HG02759 (cell line): ENCODE measurements around the gene CHL1.
A peak's percentile ranks its signal among the peaks of the same experiment; 100 is the strongest.

Experiments
- ATAC-seq: cut with Tn5 transposase; IDR thresholded peaks from one replicate; pipeline ENCODE4 v1.9.1; 2021; ENCODE audit warnings: mild to moderate bottlenecking, moderate library complexity; ENCODE audit not compliant: unreplicated experiment

Gene CHL1

GRCh38 chr3:380801-381200 is 184.2 kb downstream of the CHL1 start:
- ATAC-seq, result no peak

- peak; percentile 42 for ATAC-seq
These were observed 188.6 kb downstream of the CHL1 start for GRCh38 chr3:385151-385550.

DNA sequence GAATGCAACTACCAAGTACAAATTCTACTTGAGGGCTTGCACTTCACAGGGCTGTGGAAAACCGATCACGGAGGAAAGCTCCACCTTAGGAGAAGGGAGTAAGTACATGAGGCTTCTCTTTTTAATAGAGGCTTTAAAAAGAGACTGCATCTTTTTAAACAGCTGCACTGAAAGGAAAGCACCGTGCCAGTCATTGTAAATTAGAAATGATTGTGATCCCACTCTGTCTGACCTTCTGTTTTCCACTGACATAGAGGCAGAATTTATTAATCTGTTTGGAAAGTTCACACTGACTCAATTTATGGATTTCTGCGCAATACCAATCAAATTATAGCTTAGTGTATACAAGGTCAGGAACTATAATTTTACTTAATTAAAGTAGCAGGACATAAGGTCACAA is 198.2 kb downstream of the CHL1 start:
- ATAC-seq, result no peak

DNA sequence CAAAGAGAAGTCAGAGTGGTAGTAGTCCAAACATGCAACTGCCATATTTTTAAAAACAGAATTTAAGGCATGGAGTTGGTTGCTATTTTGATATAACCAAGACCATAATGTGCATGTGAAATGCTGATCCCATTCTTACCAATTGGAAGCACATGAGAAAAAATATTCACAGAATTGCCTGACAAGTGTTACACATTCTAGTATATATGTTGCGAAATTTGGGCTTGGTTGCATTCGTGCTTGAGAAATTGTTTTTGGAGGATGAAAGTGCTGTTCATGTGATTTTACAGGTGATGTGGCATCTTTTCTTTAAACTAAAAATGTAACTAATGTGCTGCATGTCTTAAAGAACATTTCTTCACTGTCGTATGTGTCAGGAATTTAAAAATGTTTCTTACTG is 199.7 kb downstream of the CHL1 start:
- no peak for ATAC-seq

DNA sequence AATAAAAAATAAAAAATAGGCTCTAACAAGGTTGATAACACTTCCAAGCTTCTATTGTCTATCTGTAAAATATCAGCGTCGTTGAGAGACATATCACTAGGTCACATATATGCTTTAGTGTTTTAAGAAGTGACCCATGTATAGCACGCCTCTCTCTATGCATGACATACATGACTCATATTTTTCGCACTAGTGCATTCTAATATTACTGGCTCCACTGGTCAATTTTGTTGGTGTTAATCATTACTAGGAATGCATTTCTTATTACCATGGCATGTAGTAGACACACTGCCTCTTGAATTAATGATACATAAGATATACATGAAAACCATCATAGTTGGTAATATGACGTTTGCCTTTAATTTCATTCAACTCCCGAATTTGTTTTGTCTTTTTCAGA is 203.1 kb downstream of the CHL1 start:
- no peak for ATAC-seq

DNA sequence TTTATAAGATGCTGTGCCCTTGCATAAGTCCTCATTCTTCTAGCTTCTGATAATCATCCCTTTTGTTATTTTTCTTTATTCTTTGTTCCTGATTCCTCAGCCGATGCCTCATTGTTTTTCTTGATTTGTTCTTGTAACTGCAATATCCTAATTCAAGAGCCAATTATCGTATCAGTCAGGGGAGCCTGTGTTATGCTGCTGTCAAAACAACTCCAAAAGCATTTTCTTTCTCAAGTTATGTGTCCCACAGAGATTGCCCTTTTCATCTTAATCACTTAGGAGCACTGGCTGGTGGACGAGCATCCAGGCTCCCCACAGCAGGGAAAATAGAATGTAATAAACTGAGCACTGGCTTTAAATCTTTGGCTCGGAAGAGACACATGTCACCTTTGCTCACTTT is 207.3 kb downstream of the CHL1 start:
- no peak for ATAC-seq

DNA sequence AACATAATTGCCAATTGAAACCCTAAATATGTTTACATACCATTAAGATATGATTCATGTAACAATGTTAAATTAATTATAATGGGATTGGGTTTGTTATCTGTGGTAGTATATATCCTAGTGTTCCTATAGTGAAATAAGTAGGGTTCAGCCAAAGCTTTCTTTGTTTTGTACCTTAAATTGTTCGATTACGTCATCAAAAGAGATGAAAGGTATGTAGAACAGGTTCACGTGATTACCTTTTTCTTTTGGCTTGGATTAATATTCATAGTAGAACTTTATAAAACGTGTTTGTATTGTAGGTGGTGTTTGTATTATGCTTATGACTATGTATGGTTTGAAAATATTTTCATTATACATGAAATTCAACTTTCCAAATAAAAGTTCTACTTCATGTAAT is 212.4 kb downstream of the CHL1 start:
- ATAC-seq, result no peak

- ATAC-seq, result no peak
These were observed 214.7 kb downstream of the CHL1 start for GRCh38 chr3:411226-411625.

DNA sequence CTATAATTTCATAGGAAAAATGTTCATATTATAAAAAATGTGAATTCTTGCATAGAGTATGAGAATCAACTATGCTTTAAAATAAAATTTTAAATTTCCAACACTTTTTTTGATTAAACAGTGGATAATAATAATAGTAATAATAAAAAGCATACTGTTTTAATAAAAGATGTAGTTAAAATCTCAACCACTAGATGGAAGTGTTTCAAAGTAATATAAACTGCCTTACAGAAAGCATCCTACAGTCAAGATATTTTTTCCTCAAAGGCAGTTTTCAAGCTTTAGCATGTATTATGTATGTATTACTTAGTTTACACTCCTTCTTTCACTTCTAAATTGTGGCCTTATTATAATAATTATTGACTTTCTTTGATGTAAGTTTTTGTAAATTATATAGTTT is 217.5 kb downstream of the CHL1 start:
- ATAC-seq, result no peak

DNA sequence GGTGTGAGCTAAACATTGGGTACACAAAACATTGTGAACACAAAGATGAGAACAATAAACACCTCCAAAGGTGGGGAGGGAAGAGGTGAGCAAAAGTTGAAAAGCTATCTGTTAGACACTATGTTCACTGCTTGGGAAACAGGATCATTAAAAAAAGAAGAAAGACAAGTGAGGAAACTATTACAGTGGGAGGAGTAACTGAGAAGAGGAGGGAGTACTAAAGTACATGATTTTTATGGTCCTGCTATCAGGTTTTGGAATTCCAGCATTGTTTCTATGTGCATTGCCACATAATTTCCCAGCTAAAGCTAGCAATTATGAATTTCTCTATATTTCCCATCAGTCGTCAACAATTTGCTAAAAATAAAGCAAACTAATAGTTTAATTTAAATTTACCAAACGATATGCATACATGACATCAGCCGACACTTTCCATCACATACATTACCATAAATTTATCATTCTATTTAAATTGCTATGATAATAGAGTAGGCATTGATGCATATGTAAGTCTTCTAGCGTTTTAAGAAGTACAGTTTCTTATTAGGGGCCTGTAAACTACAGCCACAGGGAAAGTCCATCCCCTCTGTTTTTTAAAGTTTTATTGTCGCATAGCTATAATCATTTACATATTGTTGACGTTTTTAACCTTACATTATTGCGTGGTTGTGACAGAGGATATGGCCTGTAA is 221.8 kb downstream of the CHL1 start:
- no peak for ATAC-seq

GRCh38 chr3:420584-420983 is 224.0 kb downstream of the CHL1 start:
- peak; percentile 83 for ATAC-seq

DNA sequence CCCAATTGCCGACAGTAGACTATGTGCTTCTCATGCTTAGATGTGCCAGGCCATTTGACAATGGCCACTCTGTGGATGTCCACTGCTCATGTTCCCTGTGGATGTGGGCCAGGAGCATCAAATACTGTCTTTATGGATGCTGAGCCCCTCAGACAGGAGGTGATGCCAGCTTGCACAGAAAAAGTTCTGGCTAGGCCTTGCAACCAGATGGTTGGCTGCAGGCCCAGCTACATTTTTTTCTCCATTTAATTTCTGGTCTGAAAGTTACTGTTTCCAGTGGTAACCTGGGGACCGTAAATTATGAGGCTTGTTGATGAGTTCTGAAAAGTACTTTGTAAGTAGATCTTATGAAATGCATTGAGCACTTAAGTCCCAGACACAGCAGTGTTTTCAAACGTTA is 228.5 kb downstream of the CHL1 start:
- ATAC-seq, result no peak

GRCh38 chr3:426072-426471 is 229.5 kb downstream of the CHL1 start:
- no peak for ATAC-seq

DNA sequence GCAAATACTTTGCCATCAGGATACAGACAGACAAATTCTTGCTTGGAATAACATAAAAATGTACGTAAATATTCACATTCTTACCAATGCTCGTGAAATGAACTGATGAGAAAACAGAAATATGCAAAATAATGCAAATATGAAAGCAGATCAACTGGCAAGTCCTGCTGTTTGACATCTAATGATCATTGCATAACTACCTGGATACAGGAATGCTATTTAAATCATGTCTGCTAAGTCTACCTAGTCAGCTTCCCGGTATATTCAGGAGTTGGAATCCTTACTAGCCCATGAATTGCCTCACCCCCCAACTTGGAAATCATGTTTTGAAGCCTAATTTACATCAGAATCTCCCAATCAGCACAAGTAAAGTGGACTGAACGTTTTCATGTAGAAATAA is 230.6 kb downstream of the CHL1 start:
- ATAC-seq, result no peak

- ATAC-seq, result no peak
These were observed 233.6 kb downstream of the CHL1 start for GRCh38 chr3:430186-430585.

GRCh38 chr3:435161-435560 is 238.6 kb downstream of the CHL1 start:
- no peak for ATAC-seq

DNA sequence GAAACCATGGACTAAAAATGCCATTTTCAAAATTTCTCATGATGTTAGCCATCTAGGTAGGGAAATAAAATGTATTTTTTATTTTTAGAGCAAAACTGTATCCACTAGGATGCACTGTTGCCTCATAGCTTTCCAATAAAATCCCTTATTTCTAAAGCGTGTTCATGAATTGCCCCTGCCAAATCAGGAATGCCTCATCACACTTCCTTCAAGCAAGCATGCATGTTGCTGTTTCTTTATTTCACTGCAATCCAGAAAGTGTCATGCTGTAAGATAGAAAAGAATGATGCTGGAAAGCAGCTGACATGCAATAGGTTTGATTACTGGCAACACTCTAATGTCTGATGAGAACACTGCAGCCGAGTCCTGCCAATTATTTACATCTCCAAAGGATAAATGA is 239.5 kb downstream of the CHL1 start:
- ATAC-seq, result no peak

- ATAC-seq, result no peak
These were observed 244.3 kb downstream of the CHL1 start for GRCh38 chr3:440826-441225.

DNA sequence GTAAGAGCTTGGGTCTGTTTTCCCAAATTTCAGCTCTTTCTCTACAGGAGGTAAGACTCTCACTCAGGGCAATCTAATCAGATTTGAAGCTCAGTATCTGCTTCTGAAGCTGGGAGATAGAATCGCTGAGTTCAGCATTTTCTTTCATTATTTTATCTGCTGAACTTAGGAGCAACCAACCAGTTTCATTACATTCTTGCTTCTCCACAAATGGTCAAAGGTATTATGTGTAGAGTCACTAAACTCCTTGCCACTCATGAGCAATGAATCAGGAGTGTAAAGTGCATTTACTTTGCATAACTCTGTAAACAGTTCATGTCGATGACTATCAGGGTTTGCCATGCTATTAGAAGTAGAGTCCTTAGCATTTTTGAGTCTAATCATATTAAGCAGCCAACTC is 249.4 kb downstream of the CHL1 start:
- no peak for ATAC-seq

- no peak for ATAC-seq
These were observed 251.1 kb downstream of the CHL1 start for GRCh38 chr3:447671-448070.

GRCh38 chr3:449711-450110 is 253.1 kb downstream of the CHL1 start:
- no peak for ATAC-seq

GRCh38 chr3:452221-452620 is 255.7 kb downstream of the CHL1 start:
- ATAC-seq, result no peak

DNA sequence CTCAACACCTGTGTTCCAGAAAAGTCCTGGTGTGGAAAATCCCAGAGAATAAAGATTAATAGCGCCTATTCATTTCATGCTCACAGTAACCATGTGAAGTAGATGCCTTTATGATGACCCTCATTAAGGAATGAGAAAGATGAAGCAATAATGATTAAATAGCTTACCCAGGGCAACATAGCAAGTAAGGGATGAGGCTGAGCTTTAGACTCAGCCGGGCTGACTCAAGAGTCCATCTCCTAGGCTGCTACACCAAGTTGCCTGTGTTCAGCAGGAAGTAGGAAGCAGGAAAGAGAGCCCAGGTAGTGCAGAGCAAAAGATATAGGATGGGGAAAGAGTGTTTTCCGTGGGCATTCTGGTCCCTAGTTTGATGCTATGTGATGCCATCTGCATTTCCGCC is 256.5 kb downstream of the CHL1 start:
- no peak for ATAC-seq
